AG08396 (cell line): ENCODE data around the gene THBS1.

Source experiments
- DNase-seq: peaks from one replicate; pipeline ENCODE4 v3.0.0; 2012; ENCODE audit warnings: low spot score, mixed read lengths

The THBS1 gene

DNA sequence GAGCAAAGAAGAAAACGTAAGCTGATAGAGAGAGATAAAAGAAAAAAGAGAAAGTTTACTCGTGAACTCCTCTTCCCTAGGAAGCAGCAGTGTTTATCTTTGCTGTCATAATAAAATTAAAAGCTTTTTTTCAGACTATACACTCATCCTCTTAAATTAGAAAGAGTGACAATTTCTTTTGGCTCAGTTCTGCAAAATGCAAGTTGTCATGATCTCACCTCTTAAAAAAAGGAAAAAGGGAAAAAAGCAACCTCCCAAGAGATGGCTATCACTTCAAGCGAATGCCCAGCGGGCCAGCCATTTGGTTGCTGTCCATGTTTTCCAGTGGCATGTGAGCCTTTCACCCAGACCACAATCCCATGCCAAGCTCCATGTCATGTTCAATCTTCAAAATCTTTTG is 7.0 kb upstream of the THBS1 start:
- no peak for DNase-seq

DNA sequence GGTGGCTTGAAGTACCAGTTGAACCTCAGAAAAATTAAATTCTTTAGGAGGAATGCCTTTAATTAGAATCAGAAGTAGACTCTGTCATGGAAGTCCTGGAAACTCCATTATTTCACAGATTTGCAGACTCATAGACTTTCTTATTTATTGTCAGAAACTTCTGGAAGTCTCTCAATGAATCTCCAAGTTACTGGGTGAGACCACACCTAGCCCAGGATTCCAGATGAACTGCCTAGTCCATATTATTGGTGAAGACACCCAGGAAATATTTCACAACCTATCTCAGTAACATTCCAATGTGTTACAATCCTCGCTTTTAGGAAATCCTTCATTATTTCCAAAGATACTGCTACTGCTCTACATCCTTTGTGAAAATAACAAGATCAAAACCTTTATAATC is 6.5 kb upstream of the THBS1 start:
- DNase-seq, result no peak

DNA sequence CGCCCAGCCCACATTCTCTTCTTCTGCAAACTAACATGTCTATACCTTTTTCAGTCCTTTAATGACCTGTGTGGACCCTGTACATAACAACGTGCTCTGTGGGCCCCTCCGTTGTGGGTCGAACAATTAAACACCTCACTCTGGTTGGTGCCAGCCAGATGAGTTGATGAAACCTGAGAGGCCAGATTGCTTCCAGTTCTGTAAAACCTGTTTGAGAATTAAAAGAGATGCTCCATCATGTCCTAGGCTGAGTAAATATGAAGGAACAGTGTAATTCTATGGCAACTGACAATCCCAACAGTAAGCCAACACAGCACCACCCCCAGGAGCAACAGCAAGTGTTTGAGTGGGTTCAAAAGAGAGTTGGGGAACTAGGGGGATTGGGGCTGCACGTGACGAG is 5.7 kb upstream of the THBS1 start:
- no peak for DNase-seq

DNA sequence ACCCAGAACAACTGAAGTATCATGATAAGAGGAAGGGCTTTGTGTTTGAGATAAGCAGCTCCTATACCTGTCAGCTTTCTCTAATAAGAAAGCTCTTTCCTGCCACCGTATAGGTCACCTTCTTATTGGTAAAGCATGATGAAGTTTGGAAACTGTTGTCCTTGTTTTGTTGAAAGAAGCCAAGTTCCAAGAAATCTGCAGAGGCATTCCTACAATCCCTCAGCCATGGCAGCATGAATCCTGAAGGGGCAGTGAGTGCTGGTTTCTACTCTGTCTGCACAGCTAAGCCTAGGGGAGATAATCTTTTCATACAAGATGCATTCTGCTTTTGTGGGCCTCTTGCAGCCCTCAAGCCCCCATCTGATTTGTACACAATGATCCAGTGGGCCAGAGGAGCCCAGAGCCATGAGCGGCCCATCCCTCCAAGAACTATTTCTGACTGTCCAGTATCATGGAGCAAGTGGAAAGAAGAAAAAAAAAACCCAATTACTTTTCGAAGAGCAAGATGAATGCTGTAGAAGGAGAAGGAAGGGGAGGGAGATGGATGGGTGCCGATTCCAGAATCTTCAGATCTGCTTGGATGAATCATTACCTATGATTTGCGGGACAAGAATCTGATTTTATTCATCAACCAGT is 1.9 kb upstream of the THBS1 start:
- DNase-seq, result peak; percentile 41

DNA sequence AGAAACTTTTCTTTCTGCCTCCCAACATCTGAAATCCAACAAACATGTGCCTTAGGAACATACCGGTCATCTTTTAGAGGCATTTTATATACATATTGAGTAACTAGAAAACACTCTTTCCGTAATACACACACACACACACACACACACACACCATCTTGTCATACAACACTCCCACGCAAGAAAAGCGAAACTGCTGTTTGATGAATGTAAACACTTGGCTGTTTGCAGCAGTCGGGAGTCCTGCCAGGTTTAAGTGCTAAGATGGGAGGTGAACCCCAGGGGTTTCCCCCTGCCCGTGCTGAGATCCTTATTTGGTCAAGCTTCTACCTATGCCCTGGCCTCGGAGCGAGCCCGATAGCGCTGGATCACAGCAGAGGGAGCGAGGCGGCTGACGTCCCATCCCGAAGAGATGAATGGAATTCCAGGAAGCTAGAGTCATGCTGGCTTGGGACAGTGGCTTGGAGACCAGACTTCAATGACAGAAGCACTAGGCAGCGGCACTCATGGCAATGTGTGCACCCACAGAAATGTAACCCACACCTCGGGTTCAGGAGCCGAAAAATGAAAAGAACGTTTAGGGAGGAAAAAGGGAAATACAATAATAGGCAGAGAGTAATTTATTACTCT is 1.3 kb upstream of the THBS1 start:
- peak; percentile 67 for DNase-seq

DNA sequence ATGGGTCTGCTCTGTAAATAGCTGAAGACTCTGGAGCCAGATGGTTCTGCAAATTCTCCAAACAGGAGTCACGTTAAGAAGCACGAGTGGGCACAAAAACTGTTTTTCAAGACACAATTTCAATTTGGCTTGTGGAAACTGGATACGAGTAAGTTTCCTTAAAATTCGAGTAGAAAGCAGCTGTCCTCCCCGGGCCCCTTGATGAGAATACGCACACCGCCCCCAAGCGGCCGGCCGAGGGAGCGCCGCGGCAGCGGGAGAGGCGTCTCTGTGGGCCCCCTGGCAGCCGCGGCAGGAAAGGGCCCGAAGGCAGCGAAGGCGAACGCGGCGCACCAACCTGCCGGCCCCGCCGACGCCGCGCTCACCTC is 778 bp upstream of the THBS1 start:
- DNase-seq, result peak; percentile 84

DNA sequence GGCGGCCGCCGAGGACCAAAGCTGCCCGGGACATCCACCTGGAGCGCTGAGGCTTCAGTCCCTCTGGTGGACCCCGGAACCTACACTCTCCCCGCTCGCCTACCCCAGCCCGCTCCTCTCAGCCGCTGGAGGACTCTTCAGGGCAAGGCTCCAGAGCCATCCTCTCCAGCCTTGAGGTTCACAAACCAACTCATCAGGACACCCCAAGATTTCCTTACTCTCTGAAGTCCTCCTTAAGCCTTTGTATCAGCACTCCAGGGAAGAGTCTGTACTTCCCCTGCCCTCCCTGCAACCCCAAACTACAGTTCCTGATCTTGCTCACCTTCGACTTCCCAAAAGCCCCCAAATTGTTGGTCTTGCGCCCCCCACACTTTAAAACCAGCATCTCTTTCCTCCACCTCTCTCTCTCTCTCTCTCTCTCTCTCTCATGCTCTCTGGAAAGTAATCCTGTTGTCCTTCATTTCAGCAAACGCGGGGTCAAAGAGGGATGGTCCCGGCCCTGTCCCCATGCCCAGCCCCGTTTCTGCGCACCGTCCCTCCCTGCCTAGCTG is 438 bp downstream of the THBS1 start:
- DNase-seq, result no peak

DNA sequence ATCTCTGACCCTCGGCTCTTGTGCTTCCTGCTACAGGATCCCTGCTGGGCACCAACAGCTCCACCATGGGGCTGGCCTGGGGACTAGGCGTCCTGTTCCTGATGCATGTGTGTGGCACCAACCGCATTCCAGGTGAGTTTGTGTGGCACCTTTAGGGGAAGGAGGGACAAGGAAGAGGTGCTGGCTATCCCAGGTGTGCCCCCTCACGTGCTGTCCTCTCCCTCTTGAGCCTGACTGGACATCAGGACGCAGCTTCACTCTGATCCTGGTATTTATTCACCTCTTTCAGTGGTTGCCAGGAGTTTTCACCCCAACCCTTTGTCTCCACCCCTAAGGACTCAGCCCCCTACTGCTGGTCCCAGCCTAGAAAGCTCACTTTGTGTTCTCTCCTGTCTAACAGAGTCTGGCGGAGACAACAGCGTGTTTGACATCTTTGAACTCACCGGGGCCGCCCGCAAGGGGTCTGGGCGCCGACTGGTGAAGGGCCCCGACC is 960 bp downstream of the THBS1 start:
- no peak for DNase-seq

DNA sequence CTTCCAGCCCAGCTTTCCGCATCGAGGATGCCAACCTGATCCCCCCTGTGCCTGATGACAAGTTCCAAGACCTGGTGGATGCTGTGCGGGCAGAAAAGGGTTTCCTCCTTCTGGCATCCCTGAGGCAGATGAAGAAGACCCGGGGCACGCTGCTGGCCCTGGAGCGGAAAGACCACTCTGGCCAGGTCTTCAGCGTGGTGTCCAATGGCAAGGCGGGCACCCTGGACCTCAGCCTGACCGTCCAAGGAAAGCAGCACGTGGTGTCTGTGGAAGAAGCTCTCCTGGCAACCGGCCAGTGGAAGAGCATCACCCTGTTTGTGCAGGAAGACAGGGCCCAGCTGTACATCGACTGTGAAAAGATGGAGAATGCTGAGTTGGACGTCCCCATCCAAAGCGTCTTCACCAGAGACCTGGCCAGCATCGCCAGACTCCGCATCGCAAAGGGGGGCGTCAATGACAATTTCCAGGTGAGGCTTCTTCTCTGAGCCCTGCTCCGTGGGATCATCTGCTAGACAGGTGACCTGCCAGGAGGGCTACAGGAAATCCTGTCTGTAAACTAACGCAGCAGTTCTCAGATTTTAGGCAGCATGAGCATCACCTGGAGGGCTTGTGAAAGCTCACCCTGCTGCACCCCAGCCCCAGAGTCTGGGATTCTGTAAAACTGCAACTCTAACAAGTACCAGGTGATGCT is 1.6 kb downstream of the THBS1 start:
- no peak for DNase-seq

DNA sequence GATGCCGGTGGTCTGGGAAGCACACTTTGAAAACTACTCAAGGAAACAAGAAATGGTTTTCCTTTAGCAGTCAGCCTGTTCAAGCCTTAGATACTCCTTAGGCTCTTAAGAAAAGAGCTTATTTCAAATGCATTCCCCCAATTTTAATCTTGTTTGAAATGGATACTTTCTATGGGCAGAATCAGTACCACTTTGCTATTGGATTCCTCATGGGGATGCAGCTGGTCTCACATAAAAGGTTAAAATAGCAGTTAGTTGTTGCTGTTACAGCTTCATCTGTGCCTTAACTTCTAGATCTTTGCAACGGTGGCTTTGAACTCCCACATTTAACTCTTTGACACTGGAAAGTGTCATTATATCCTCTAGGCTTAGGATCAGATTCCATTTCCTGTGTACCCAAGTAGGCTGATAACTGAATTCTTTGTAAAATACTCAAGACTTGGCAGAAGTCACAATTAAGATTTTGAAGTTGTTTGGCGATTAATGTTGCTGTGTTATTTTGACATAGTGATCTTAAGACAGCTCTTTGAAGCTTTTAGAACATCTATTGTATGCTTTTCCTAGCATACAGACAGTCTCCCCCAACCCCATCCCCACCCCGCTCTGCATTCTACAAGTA is 2.2 kb downstream of the THBS1 start:
- no peak for DNase-seq

DNA sequence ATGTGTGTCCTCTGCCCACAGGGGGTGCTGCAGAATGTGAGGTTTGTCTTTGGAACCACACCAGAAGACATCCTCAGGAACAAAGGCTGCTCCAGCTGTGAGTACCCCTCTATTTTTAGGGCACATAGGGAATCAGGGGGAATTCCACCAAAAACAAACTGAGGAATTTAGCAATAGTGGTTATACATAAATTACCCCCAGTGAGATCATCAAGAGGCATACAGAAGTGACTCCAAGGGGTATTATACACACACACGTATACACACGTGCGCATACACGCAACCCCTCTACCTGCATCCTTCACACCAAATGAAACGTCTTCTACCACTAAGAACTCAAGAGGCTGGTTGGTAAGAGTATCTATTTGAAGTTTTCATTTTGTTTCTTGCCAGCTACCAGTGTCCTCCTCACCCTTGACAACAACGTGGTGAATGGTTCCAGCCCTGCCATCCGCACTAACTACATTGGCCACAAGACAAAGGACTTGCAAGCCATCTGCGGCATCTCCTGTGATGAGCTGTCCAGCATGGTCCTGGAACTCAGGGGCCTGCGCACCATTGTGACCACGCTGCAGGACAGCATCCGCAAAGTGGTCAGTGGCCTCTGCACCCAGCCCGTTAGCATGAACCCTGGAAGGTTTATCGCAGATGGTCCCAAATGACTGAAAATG is 2.9 kb downstream of the THBS1 start:
- DNase-seq, result no peak

DNA sequence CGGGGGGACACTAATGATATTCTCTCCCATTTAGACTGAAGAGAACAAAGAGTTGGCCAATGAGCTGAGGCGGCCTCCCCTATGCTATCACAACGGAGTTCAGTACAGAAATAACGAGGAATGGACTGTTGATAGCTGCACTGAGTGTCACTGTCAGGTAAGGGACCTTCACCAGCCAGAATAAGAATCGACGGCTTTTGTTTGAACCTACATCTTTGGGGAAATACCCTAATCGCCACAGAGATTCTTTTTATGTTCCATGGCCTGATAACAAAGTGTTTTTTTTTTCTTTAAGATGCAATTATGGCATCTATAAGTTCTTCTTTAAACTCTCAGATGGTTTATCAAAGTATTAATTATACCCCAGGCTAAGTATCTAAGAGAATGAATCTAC is 3.4 kb downstream of the THBS1 start:
- no peak for DNase-seq

DNA sequence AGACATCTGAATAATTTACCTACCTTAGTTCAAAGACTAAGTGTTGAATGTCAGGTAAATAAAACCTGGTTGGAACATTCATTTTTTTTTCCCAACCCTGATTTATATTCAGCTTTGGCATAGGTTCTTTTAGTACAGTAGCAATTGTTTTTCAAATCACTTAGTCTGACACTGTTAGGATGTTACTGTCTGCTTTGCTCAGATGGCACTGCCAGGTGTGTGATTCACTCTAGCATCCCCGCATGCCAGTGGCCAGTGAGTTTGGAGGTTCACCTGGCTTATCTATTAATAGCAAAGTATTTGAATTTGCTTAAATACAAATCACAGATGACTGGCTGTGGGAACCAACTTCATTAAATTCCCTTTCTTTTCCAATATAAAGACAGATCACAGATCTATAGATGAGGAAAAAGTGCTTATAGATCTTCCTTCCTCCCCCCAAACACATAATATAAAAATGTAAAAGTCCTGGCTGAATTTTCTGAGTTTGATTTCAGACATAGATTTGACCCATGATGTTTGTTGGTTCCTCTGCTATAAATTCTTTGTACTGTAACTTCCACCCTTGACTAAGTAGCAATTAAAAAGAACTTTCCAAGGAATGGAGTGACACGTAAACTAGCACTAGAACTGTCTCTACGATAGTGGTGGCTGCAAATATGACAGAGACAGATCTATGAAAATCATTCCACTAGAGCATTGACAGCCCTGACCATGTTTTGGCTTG is 3.9 kb downstream of the THBS1 start:
- no peak for DNase-seq

DNA sequence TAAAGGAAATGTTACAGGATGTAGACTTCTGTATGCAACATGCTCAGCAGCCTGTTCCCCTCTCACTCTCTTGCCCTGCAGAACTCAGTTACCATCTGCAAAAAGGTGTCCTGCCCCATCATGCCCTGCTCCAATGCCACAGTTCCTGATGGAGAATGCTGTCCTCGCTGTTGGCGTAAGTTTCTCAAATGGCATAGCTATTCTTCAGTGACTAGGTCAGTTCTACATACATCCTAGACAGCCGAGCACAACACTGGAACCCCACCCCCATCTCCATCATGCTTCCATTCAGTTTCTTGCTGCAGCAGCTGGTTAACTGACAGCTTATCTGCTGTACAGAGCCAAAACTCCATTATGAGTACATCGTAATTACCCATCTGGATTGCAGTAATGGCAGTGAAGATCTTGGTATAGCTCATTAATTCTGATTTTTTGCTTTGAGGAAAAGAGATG is 4.5 kb downstream of the THBS1 start:
- no peak for DNase-seq

DNA sequence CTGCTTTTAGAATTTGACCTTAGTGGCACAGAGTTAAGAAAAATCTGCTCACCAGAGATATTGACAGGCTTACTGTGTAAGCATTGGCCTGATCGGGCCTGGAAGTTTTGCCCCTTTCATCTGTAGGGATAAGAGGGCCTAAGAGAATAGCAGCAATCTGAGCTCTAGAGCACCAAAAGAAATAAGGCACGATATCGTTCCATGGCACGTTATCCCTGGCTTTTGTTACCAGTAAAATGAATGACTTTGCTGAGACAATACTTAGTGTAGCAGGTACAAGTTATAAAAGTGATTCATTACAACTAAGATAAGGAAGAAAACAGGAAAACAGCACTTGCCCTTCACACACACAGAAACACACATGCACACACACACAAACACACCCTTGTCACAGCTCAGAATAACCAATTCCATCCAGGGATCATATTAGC is 5.0 kb downstream of the THBS1 start:
- DNase-seq, result no peak

DNA sequence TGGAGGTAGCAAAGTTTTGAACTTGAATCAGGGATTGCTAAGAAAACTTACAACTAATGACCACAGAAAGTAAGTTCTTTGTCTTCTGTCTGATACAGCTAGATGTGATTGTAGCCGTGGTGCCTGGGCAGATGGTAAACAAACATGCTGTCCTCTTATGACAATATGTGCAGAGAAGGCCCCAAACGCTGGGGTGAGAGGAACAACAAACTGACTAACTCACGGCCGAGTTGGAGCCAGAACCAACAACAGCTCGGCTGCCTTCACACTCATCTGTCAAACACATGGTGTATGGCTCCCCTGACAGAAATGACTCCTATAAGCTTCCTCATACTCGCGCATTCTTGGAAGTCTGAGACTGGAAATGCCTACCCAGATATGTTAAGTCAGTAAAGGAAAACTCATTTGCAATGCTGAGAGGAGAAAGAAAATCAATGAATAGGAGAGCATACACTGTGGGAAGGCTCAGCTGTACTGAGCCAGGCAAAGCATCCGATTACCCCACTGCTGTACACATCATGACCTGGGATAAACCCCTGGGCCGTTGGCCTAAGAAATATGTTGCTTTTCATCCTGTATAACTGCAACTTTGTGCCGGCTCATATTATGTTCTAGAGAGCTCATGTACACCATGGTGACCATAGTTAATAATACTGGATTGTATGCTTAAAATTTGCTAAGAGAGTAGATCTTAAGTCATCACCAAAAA is 5.7 kb downstream of the THBS1 start:
- no peak for DNase-seq

DNA sequence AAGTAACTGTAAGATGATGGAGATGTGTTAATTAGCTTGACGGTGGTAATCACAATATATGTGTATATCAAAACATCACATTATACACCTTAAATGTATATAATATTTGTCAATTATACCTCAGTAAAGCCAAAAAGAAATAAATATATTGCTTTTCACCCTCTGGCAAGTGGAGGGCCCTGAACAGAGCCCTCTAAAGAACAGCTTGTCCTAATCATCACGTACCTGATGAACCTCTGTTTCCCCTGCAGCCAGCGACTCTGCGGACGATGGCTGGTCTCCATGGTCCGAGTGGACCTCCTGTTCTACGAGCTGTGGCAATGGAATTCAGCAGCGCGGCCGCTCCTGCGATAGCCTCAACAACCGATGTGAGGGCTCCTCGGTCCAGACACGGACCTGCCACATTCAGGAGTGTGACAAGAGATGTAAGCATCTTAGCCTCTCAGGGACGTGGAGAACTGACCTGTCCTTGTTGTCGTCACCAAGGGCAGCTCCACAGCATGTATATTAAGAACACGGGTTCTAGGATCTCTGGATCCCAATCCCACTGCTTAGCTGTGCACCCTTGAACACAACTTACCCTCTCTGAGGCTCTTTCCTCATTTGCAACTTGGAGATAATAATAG is 6.3 kb downstream of the THBS1 start:
- DNase-seq, result no peak

DNA sequence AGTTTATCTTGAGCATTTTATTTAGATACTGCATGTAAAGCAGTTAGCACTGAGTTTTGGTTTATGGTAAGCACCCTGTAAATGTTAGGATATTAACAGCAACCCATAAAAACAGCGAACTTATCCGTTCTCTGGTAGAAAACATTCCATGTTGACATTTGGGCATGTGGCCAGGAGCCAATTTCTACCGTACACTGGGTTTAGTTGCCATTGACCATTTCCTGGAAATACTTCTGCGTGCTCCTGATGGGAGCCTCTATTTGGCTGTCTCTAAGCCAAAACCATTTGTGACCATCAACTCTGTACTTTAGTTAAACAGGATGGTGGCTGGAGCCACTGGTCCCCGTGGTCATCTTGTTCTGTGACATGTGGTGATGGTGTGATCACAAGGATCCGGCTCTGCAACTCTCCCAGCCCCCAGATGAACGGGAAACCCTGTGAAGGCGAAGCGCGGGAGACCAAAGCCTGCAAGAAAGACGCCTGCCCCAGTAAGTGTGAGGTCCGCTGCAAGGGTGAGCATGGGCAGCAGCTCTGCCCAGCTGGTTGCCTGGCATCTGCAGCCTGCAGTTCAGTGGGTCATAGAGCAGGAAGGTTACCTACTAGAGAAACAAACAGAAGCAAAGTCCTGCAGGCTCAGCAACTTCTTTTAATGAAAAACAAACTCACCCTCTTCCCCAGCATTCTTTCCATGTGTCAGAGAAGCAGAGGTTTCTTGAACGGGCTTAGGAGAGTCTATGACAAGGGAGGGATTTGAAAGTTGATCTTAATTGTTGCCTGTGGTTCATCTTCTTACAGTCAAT is 7.1 kb downstream of the THBS1 start:
- DNase-seq, result no peak

DNA sequence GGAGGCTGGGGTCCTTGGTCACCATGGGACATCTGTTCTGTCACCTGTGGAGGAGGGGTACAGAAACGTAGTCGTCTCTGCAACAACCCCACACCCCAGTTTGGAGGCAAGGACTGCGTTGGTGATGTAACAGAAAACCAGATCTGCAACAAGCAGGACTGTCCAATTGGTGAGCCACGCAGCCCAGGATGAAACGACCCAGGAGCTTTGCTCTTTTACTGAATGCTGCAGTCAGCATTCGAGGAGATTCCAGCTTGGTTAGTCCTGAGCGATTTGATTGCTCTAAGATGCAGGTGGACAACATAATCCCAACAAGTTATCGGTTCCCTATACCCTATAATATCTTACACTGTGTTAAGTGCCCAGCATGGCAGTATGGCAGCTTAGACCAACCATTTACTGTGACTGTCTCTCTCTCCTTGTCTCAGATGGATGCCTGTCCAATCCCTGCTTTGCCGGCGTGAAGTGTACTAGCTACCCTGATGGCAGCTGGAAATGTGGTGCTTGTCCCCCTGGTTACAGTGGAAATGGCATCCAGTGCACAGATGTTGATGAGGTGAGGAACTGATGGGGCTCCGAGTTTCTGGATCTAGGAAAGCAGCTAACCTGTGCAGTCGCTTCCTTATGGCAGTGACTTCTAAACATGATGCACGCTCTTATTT is 7.8 kb downstream of the THBS1 start:
- DNase-seq, result no peak
